AG04450 (cell line): ENCODE results near the gene INTS3. TPM values are rescaled to one million over a fixed set of nuclear protein-coding genes. Genes with fewer than 3 reads are reported as not detected.

Experiments used
- CTCF ChIA-PET: fragments of 300-600, 350-600 bp; formaldehyde crosslinking; extraction: SDS; loops from one replicate; lab custom pipeline; 2022; ENCODE audit warnings: antibody characterized with exemption, inconsistent platforms; lab: Charles Lee
- POLR2A ChIA-PET: fragments of 350-600 bp; formaldehyde crosslinking; extraction: SDS; loops from one replicate; lab custom pipeline; 2021; ENCODE audit warnings: antibody characterized with exemption, inconsistent platforms; lab: Yijun Ruan, JAX
- DNase-seq: peaks from one replicate; pipeline ENCODE4 v3.0.0-alpha.2; 2011; ENCODE audit warnings: low read depth, low spot score
- H3K27ac ChIP-seq: one replicate; pipeline ENCODE4 v1.5.1; 2012; ENCODE audit warnings: low read depth, low read length, control low read depth
- H3K27me3 ChIP-seq: one replicate; pipeline ENCODE4 v1.6.0; 2012; ENCODE audit warnings: low read length; ENCODE audit not compliant: control insufficient read depth, insufficient read depth
- H3K4me3 ChIP-seq: 2 replicates; pipeline ENCODE4 v1.5.1; 2011; ENCODE audit warnings: mild to moderate bottlenecking, low read depth, low read length, control low read depth
- H3K9me3 ChIP-seq: 2 replicates; pipeline ENCODE4 v1.5.1; 2012; ENCODE audit warnings: low read length; ENCODE audit not compliant: control insufficient read depth, insufficient read depth
- polyA plus RNA-seq: library from polyadenylated mRNA; depleted of rRNA; stranded (reverse); fragments of >200 nt; gene quantifications from 2 replicates; pipeline ENCODE4 v1.2.3, GENCODE V29; 2011
- TF ChIP-seq, protein P1 (sequence below): IDR thresholded peaks from 2 replicates; pipeline ENCODE4 v1.5.1; 2011; ENCODE audit warnings: low read depth, low read length, control low read depth, inconsistent platforms

The INTS3 gene
- polyA plus RNA-seq, 1 experiment: 45.1 TPM

DNA sequence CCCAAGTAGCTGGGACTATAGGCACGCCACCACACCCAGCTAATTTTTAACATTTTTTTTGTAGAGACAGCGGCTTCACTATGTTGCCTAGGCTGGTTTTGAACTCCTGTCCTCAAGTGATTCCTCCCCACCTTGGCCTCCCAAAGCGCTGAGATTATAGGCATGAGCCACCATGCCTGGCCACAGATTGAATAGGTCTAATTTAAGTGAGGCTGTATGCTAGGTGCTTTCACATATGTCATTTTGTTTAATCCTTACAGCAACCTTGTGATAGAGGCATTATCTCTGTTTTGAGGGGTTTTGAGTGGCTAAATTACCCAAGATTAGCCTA lies 7.2 kb downstream of the INTS3 start:
- ChIA-PET POLR2A (no interaction called here), CTCF (interaction anchor here (1.0 kb wide), 1 partner anchor 14 kb away, joined by 3 read pairs; no protein-coding TSS in a partner anchor)
- Histone ChIP-seq H3K9me3 (no peaks in the 10 kb centered on the region), H3K27ac (no peak overlapping the region), H3K27me3 (no peaks in the 10 kb centered on the region), H3K4me3 (no peak overlapping the region)
- TF ChIP-seq, protein P1, sequence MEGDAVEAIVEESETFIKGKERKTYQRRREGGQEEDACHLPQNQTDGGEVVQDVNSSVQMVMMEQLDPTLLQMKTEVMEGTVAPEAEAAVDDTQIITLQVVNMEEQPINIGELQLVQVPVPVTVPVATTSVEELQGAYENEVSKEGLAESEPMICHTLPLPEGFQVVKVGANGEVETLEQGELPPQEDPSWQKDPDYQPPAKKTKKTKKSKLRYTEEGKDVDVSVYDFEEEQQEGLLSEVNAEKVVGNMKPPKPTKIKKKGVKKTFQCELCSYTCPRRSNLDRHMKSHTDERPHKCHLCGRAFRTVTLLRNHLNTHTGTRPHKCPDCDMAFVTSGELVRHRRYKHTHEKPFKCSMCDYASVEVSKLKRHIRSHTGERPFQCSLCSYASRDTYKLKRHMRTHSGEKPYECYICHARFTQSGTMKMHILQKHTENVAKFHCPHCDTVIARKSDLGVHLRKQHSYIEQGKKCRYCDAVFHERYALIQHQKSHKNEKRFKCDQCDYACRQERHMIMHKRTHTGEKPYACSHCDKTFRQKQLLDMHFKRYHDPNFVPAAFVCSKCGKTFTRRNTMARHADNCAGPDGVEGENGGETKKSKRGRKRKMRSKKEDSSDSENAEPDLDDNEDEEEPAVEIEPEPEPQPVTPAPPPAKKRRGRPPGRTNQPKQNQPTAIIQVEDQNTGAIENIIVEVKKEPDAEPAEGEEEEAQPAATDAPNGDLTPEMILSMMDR: no peak
- no peak for DNase-seq

DNA sequence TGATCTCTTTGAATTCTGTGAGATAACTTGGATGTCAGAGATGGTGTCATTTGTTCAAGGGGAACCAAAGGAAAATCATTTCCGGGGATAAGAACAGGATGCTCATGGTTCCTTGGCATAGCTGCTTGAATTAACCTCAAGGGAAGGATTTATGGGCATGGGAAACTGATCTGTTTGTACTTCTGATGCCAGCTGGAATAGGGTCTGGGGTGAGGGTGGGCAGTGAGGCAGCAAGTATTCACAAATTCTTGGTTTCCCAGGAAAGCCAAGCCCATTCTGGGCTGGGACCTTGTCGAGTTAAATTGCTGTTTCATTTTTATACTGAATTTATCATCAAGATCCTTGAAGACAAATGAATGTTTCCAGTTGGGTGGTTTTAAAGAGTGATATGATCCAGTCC lies 14.1 kb downstream of the INTS3 start:
- CTCF ChIA-PET: interaction anchor here (0.8 to 1.6 kb wide), 3 partner anchors 10 to 390 kb away, joined by 3 to 7 read pairs (median 4); no protein-coding TSS in a partner anchor
- POLR2A ChIA-PET: no interaction called here
- DNase-seq: no peak
- Histone ChIP-seq H3K27me3 (no peaks in the 10 kb centered on the region), H3K4me3 (no peak overlapping the region), H3K27ac (no peak overlapping the region), H3K9me3 (no peaks in the 10 kb centered on the region)
- TF ChIP-seq, protein P1: no peak

DNA sequence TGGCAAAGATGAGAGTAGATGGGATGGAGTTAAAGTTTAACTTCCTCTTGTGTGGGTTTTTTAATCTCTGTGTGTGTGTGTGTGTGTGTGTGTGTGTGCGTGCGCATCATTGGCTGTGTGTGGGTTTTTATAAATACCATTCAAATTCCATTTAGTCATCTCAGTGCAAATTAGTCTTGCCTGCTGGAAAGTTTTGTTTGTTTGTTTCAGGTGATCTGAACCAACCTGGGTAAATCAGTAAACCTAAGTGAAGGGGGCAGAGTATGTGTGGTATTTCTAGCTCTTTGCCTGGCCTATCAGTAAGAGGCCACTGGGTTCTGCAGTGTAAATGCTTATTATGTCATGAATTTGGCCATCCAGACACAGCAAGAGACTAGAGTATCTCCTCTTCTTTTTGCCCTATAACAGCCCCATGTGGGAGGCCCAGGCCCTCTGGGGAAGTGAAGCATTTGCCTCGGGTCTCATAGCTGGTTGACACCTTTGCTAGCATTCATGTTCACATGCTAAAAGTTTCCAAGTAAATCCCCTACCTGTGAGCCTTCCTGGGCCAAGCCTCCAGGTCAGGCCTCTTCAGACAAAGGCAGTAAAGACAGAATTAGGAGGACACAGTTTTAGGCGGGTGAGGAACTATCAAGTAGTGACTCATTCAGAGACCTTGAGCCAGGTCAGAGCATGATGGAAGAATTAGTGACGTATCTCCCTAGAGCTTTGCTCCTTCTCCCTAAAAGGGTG lies 14.7 kb downstream of the INTS3 start:
- TF ChIP-seq, protein P1: no peak
- Histone ChIP-seq H3K27me3 (no peaks in the 10 kb centered on the region), H3K4me3 (no peak overlapping the region), H3K27ac (no peak overlapping the region), H3K9me3 (no peaks in the 10 kb centered on the region)
- CTCF ChIA-PET: interaction anchor here (1.2 to 1.6 kb wide), 2 partner anchors 9 to 65 kb away, joined by 3 to 7 read pairs; no protein-coding TSS in a partner anchor
- POLR2A ChIA-PET: no interaction called here
- DNase-seq: no peak

DNA sequence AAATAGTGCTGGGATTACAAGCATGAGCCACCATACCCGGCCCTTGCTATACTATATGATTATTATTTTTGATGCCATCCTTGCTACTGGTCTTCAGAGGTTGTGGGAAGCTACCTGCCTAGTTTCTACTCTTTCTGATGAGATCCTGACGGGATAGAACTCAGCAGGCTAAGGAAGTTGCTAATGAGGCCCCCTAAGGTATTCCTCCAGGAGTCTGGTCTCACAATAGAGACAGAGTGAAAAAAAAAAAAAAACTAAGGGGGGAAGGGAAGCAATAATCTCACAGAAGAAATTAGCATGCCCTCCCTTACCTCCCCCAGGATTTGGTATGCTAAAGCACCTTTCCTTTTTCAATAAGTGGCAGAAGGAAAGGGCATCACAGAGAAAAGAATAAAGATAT lies 17.6 kb downstream of the INTS3 start:
- POLR2A ChIA-PET: no interaction called here
- Histone ChIP-seq H3K27me3 (no peaks in the 10 kb centered on the region), H3K9me3 (no peaks in the 10 kb centered on the region), H3K4me3 (no peak overlapping the region), H3K27ac (no peak overlapping the region)
- no peak for DNase-seq
- CTCF ChIA-PET: interaction anchor here (0.7 kb wide), 1 partner anchor 243 kb away, joined by 3 read pairs; no protein-coding TSS in a partner anchor
- TF ChIP-seq, protein P1: no peak

DNA sequence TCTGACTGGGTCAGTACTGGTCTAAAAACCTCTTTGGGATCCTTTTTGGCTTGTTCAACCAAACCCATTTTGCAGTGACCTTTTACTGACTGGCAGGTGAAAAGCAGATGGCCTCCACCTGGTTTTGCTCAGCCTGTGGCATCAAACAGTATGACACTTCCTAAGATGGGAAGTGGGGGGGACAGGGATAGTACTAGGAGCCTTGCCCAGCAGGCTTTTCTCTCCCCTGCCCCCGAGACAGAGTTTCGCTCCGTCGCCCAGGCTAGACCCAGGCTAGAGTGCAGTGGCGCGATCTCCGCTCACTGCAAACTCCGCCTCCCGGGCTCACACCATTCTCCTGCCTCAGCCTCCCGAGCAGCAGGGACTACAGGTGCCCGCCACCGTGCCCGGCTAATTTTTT lies 18.3 kb downstream of the INTS3 start:
- Histone ChIP-seq H3K9me3 (no peaks in the 10 kb centered on the region), H3K27me3 (no peaks in the 10 kb centered on the region), H3K4me3 (no peak overlapping the region), H3K27ac (no peak overlapping the region)
- TF ChIP-seq, protein P1: no peak
- POLR2A ChIA-PET: no interaction called here
- DNase-seq: no peak
- CTCF ChIA-PET: interaction anchor here (0.7 to 1.1 kb wide), 2 partner anchors 68 to 243 kb away, joined by 3 to 8 read pairs; partner anchors contain the start of gene NPR1
